HEK293 (cell line): ENCODE data around the gene HOXD3.

Experiments
- BCL11A ChIP-seq: fragments of 450-650 bp; formaldehyde crosslinking; IDR thresholded peaks from 2 replicates; pipeline ENCODE4 v1.5.1; 2016; ENCODE audit warnings: low read depth, missing biosample characterization, missing genetic modification characterization
- GLIS1 ChIP-seq: fragments of 450-650 bp; formaldehyde crosslinking; IDR thresholded peaks from 2 replicates; pipeline ENCODE4 v1.5.1; 2016; ENCODE audit warnings: missing biosample characterization, missing genetic modification characterization
- HOXD13 ChIP-seq: sonication (generic); formaldehyde crosslinking; IDR thresholded peaks from 2 replicates; pipeline ENCODE4 v1.8.0; 2022; ENCODE audit warnings: missing genetic modification reagents, borderline replicate concordance
- KLF1 ChIP-seq: fragments of 450-650 bp; formaldehyde crosslinking; IDR thresholded peaks from 2 replicates; pipeline ENCODE4 v1.5.1; 2016; ENCODE audit warnings: missing biosample characterization, missing genetic modification characterization
- KLF16 ChIP-seq: fragments of 450-650 bp; formaldehyde crosslinking; IDR thresholded peaks from 2 replicates; pipeline ENCODE4 v1.5.1; 2017; ENCODE audit warnings: missing biosample characterization, missing genetic modification characterization
- OSR2 ChIP-seq: fragments of 450-650 bp; formaldehyde crosslinking; IDR thresholded peaks from 2 replicates; pipeline ENCODE4 v1.5.1; 2016; ENCODE audit warnings: missing biosample characterization, missing genetic modification characterization
- REPIN1 ChIP-seq: fragments of 450-650 bp; formaldehyde crosslinking; IDR thresholded peaks from 2 replicates; pipeline ENCODE4 v1.5.1; 2017; ENCODE audit warnings: missing biosample characterization, missing genetic modification characterization, low read depth
- SP3 ChIP-seq: fragments of 450-650 bp; formaldehyde crosslinking; IDR thresholded peaks from 2 replicates; pipeline ENCODE4 v1.5.1; 2016; ENCODE audit warnings: missing biosample characterization, missing genetic modification characterization
- ZBTB48 ChIP-seq: fragments of 450-650 bp; formaldehyde crosslinking; IDR thresholded peaks from 2 replicates; pipeline ENCODE4 v1.5.1; 2016; ENCODE audit warnings: missing biosample characterization, missing genetic modification characterization
- ZBTB8A ChIP-seq: fragments of 450-650 bp; formaldehyde crosslinking; IDR thresholded peaks from 2 replicates; pipeline ENCODE4 v1.5.1; 2016; ENCODE audit warnings: missing biosample characterization, missing genetic modification characterization
- ZFHX2 ChIP-seq: fragments of 450-650 bp; formaldehyde crosslinking; conservative IDR thresholded peaks from 2 replicates; pipeline ENCODE4 v1.5.1; 2016; ENCODE audit warnings: missing biosample characterization, missing genetic modification characterization
- ZNF112 ChIP-seq: fragments of 450-650 bp; formaldehyde crosslinking; IDR thresholded peaks from 2 replicates; pipeline ENCODE4 v1.5.0; 2017; ENCODE audit warnings: missing biosample characterization, missing genetic modification characterization
- ZNF239 ChIP-seq: fragments of 450-650 bp; formaldehyde crosslinking; IDR thresholded peaks from 2 replicates; pipeline ENCODE4 v1.5.1; 2016; ENCODE audit warnings: missing biosample characterization, missing genetic modification characterization
- ZNF335 ChIP-seq: fragments of 450-650 bp; formaldehyde crosslinking; conservative IDR thresholded peaks from 2 replicates; pipeline ENCODE4 v1.5.1; 2016; ENCODE audit warnings: missing biosample characterization, missing genetic modification characterization
- ZNF366 ChIP-seq: fragments of 450-650 bp; formaldehyde crosslinking; conservative IDR thresholded peaks from 2 replicates; pipeline ENCODE4 v1.5.1; 2016; ENCODE audit warnings: missing biosample characterization, missing genetic modification characterization
- ZNF37A ChIP-seq: fragments of 450-650 bp; IDR thresholded peaks from 2 replicates; pipeline ENCODE4 v1.5.1; 2018; ENCODE audit warnings: missing biosample characterization, missing genetic modification characterization
- ZNF501 ChIP-seq: fragments of 450-650 bp; formaldehyde crosslinking; IDR thresholded peaks from 2 replicates; pipeline ENCODE4 v1.5.1; 2016; ENCODE audit warnings: missing biosample characterization, missing genetic modification characterization
- ZNF561 ChIP-seq: fragments of 450-650 bp; IDR thresholded peaks from 2 replicates; pipeline ENCODE4 v1.5.1; 2018; ENCODE audit warnings: missing biosample characterization, missing genetic modification characterization, borderline replicate concordance
- ZNF596 ChIP-seq: fragments of 450-650 bp; IDR thresholded peaks from 2 replicates; pipeline ENCODE4 v1.5.0; 2018; ENCODE audit warnings: missing biosample characterization, mild to moderate bottlenecking, missing genetic modification characterization, moderate library complexity
- ZNF610 ChIP-seq: fragments of 450-650 bp; formaldehyde crosslinking; IDR thresholded peaks from 2 replicates; pipeline ENCODE4 v1.5.1; 2016; ENCODE audit warnings: missing biosample characterization, missing genetic modification characterization, borderline replicate concordance
- ZNF76 ChIP-seq: fragments of 450-650 bp; formaldehyde crosslinking; IDR thresholded peaks from 2 replicates; pipeline ENCODE4; 2016; ENCODE audit warnings: low read depth, missing biosample characterization, missing genetic modification characterization, borderline replicate concordance
- ZSCAN30 ChIP-seq: fragments of 450-650 bp; IDR thresholded peaks from 2 replicates; pipeline ENCODE4 v1.5.1; 2018; ENCODE audit warnings: missing biosample characterization, mild to moderate bottlenecking, missing genetic modification characterization, moderate library complexity
- TF ChIP-seq, protein P1 (sequence below): fragments of 450-650 bp; formaldehyde crosslinking; IDR thresholded peaks from 2 replicates; pipeline ENCODE4 v1.5.1; 2017; ENCODE audit warnings: missing biosample characterization, missing genetic modification characterization
- TF ChIP-seq, protein P2 (sequence below): fragments of 450-650 bp; formaldehyde crosslinking; IDR thresholded peaks from 2 replicates; pipeline ENCODE4 v1.5.1; 2017; ENCODE audit warnings: missing biosample characterization, missing genetic modification characterization
- TF ChIP-seq, protein P3 (sequence below): fragments of 450-650 bp; formaldehyde crosslinking; optimal IDR thresholded peaks from 2 replicates; pipeline ENCODE3; 2016; ENCODE audit warnings: missing biosample characterization, mild to moderate bottlenecking, missing genetic modification characterization
- TF ChIP-seq, protein P4 (sequence below): fragments of 450-650 bp; formaldehyde crosslinking; IDR thresholded peaks from 2 replicates; pipeline ENCODE4 v1.5.1; 2016; ENCODE audit warnings: missing biosample characterization, missing genetic modification characterization
- TF ChIP-seq, protein P5 (sequence below): fragments of 450-650 bp; formaldehyde crosslinking; IDR thresholded peaks from 2 replicates; pipeline ENCODE4 v1.5.1; 2016; ENCODE audit warnings: missing biosample characterization, missing genetic modification characterization
- TF ChIP-seq, protein P6 (sequence below): fragments of 450-650 bp; formaldehyde crosslinking; IDR thresholded peaks from 2 replicates; pipeline ENCODE4 v1.5.1; 2016; ENCODE audit warnings: missing biosample characterization, missing genetic modification characterization

HOXD3 gene

DNA sequence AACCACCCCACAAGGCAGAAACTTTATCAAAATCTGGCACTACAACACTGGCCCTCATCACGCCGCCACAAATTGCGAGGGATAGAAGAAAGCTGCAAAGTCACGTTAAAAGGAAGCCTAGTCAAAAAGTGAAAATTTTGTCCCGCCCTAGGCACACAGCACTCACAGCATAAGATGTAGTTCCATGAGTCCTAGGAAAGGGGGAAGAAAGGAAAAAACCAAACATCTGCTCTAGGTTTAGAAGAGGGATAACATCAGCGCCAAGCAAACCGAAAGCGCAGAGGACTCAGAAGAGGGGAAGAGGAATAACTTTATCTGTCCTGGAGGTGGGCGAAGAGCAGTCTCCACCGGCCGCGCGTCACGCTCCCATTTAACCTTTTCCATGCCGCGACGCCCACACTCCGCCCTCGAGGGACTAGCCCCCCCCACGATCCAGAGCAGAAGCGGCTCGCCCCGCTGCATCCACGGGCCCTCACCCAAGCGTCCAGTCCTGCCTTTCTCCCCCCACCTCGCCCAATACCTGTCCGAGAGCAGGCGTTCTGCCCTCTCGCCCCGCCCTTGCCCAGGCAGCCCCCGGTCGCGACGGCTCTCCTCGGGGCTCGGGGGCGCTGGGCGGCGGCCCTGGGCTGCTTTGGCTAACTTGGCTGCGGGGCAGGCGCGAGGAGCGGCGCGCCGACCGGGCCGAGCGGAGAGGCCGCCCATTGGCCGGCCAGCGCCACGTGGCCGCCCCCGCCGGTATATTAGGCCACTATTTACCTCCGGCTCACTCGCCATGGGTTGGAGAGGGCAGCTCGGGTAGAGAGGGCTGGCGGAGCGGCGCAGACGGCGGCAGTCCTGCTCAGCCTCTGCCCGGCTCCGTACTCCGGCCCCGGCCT lies 31.0 kb downstream of the HOXD3 start, which contains the start of gene HOXD1 (continued):
- TF ChIP-seq KLF1 (tag by site-specific recombination) (peak; percentile 58), ZSCAN30 (tag by site-specific recombination) (no peak), ZBTB48 (tag by site-specific recombination) (0 out of 2 replicates have a peak, but pooled peaks have one; percentile 21), ZNF112 (tag by site-specific recombination) (no peak), ZNF610 (tag by site-specific recombination) (peak; percentile 86), ZNF76 (peak; percentile 43; the same call in 1 of the 2 replicates), ZNF335 (tag by site-specific recombination) (peak; percentile 84), OSR2 (tag by site-specific recombination) (no peak), REPIN1 (tag by site-specific recombination) (no peak), ZNF501 (tag by site-specific recombination) (peak; percentile 59; the same call in 1 of the 2 replicates), ZNF37A (tag by site-specific recombination) (no peak), SP3 (peak; percentile 66), ZNF239 (tag by site-specific recombination) (no peak), ZFHX2 (peak; percentile 98), HOXD13 (no peak), ZNF366 (peak; percentile 54), ZBTB8A (tag by site-specific recombination) (peak; percentile 88), ZNF561 (peak; percentile 70; the same call in 1 of the 2 replicates), KLF16 (tag by site-specific recombination) (peak; percentile 35; the same call in 1 of the 2 replicates), GLIS1 (0 out of 2 replicates have a peak, but pooled peaks have one; percentile 28), ZNF596 (tag by site-specific recombination) (no peak), BCL11A (tag by site-specific recombination) (0 out of 2 replicates have a peak, but pooled peaks have one; percentile 17)
- TF ChIP-seq, protein P1, sequence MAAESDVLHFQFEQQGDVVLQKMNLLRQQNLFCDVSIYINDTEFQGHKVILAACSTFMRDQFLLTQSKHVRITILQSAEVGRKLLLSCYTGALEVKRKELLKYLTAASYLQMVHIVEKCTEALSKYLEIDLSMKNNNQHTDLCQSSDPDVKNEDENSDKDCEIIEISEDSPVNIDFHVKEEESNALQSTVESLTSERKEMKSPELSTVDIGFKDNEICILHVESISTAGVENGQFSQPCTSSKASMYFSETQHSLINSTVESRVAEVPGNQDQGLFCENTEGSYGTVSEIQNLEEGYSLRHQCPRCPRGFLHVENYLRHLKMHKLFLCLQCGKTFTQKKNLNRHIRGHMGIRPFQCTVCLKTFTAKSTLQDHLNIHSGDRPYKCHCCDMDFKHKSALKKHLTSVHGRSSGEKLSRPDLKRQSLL (tag by site-specific recombination), result peak; percentile 21; the same call in 1 of the 2 replicates
- TF ChIP-seq, protein P2, sequence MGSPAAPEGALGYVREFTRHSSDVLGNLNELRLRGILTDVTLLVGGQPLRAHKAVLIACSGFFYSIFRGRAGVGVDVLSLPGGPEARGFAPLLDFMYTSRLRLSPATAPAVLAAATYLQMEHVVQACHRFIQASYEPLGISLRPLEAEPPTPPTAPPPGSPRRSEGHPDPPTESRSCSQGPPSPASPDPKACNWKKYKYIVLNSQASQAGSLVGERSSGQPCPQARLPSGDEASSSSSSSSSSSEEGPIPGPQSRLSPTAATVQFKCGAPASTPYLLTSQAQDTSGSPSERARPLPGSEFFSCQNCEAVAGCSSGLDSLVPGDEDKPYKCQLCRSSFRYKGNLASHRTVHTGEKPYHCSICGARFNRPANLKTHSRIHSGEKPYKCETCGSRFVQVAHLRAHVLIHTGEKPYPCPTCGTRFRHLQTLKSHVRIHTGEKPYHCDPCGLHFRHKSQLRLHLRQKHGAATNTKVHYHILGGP (tag by site-specific recombination), result no peak
- TF ChIP-seq, protein P3, sequence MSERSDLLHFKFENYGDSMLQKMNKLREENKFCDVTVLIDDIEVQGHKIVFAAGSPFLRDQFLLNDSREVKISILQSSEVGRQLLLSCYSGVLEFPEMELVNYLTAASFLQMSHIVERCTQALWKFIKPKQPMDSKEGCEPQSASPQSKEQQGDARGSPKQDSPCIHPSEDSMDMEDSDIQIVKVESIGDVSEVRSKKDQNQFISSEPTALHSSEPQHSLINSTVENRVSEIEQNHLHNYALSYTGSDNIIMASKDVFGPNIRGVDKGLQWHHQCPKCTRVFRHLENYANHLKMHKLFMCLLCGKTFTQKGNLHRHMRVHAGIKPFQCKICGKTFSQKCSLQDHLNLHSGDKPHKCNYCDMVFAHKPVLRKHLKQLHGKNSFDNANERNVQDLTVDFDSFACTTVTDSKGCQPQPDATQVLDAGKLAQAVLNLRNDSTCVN (tag by site-specific recombination), result peak; percentile 83
- TF ChIP-seq, protein P4, sequence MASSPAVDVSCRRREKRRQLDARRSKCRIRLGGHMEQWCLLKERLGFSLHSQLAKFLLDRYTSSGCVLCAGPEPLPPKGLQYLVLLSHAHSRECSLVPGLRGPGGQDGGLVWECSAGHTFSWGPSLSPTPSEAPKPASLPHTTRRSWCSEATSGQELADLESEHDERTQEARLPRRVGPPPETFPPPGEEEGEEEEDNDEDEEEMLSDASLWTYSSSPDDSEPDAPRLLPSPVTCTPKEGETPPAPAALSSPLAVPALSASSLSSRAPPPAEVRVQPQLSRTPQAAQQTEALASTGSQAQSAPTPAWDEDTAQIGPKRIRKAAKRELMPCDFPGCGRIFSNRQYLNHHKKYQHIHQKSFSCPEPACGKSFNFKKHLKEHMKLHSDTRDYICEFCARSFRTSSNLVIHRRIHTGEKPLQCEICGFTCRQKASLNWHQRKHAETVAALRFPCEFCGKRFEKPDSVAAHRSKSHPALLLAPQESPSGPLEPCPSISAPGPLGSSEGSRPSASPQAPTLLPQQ (tag by site-specific recombination), result 0 out of 2 replicates have a peak, but pooled peaks have one; percentile 65
- TF ChIP-seq, protein P5, sequence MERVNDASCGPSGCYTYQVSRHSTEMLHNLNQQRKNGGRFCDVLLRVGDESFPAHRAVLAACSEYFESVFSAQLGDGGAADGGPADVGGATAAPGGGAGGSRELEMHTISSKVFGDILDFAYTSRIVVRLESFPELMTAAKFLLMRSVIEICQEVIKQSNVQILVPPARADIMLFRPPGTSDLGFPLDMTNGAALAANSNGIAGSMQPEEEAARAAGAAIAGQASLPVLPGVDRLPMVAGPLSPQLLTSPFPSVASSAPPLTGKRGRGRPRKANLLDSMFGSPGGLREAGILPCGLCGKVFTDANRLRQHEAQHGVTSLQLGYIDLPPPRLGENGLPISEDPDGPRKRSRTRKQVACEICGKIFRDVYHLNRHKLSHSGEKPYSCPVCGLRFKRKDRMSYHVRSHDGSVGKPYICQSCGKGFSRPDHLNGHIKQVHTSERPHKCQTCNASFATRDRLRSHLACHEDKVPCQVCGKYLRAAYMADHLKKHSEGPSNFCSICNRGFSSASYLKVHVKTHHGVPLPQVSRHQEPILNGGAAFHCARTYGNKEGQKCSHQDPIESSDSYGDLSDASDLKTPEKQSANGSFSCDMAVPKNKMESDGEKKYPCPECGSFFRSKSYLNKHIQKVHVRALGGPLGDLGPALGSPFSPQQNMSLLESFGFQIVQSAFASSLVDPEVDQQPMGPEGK (tag by site-specific recombination), result peak; percentile 94
- TF ChIP-seq, protein P6, sequence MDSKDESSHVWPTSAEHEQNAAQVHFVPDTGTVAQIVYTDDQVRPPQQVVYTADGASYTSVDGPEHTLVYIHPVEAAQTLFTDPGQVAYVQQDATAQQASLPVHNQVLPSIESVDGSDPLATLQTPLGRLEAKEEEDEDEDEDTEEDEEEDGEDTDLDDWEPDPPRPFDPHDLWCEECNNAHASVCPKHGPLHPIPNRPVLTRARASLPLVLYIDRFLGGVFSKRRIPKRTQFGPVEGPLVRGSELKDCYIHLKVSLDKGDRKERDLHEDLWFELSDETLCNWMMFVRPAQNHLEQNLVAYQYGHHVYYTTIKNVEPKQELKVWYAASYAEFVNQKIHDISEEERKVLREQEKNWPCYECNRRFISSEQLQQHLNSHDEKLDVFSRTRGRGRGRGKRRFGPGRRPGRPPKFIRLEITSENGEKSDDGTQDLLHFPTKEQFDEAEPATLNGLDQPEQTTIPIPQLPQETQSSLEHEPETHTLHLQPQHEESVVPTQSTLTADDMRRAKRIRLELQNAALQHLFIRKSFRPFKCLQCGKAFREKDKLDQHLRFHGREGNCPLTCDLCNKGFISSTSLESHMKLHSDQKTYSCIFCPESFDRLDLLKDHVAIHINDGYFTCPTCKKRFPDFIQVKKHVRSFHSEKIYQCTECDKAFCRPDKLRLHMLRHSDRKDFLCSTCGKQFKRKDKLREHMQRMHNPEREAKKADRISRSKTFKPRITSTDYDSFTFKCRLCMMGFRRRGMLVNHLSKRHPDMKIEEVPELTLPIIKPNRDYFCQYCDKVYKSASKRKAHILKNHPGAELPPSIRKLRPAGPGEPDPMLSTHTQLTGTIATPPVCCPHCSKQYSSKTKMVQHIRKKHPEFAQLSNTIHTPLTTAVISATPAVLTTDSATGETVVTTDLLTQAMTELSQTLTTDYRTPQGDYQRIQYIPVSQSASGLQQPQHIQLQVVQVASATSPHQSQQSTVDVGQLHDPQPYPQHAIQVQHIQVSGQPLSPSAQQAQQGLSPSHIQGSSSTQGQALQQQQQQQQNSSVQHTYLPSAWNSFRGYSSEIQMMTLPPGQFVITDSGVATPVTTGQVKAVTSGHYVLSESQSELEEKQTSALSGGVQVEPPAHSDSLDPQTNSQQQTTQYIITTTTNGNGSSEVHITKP, result peak; percentile 88
